ENCODE measurements around the gene CA5A. TPM values are rescaled to one million over a fixed set of nuclear protein-coding genes. Genes with fewer than 3 reads are reported as not detected.
"Not testable (repeated sequence)": the region's sequence is repeated elsewhere in the genome, so short reads cannot be mapped to it uniquely, and the experiment has no call there.

CA5A gene
- total RNA-seq, 1 donor from 2014 or later: not detected

DNA sequence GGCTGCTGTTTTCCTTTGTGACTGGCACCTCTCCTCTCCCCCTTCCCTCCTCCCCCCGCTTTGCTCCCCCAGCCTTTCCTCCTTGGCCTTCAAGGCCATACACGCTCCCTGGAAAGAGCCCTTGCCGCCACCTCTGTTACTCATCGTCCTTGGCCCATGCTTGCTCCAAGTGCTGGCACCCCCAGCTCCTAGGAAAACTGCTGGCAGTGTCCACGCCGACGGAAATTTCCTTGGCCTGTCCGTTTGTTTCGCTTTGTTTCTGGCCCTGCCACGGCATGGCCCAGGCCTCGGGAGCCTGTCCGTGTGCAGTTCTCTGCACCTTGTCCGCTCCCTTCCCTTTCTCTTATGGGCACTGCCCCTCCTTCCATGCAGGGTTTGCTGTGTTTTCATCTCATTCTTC lies 18.0 kb downstream of the CA5A start:
- DNase-seq (ENCODE audit: low read depth): no peak
- H3K4me3 ChIP-seq (ENCODE audit: low read depth, low read length): no peak overlapping the region
- TF ChIP-seq, protein P1, sequence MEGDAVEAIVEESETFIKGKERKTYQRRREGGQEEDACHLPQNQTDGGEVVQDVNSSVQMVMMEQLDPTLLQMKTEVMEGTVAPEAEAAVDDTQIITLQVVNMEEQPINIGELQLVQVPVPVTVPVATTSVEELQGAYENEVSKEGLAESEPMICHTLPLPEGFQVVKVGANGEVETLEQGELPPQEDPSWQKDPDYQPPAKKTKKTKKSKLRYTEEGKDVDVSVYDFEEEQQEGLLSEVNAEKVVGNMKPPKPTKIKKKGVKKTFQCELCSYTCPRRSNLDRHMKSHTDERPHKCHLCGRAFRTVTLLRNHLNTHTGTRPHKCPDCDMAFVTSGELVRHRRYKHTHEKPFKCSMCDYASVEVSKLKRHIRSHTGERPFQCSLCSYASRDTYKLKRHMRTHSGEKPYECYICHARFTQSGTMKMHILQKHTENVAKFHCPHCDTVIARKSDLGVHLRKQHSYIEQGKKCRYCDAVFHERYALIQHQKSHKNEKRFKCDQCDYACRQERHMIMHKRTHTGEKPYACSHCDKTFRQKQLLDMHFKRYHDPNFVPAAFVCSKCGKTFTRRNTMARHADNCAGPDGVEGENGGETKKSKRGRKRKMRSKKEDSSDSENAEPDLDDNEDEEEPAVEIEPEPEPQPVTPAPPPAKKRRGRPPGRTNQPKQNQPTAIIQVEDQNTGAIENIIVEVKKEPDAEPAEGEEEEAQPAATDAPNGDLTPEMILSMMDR (conservative IDR thresholded peaks at IDR 0.05; ENCODE audit: low read depth, low read length): no peak

DNA sequence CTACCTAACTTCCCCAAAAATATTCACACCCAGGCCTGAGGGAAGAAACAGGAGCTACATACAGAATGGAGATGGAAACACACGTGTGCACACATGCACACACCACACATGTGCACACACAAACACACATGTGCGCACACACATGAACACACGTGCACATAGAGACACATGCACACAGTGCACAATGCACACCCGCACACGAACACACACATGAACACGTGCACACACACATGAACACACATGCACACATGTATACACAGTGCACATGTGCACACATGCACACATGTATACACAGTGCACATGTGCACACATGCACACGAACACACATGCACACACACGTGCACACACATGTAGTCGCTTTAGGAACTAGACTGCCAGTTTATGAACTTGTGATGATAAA lies 18.8 kb downstream of the CA5A start:
- TF ChIP-seq, protein P1 (conservative IDR thresholded peaks at IDR 0.05; ENCODE audit: low read depth, low read length): no peak
- H3K4me3 ChIP-seq (ENCODE audit: low read depth, low read length): no peak overlapping the region
- DNase-seq (ENCODE audit: low read depth): no peak

DNA sequence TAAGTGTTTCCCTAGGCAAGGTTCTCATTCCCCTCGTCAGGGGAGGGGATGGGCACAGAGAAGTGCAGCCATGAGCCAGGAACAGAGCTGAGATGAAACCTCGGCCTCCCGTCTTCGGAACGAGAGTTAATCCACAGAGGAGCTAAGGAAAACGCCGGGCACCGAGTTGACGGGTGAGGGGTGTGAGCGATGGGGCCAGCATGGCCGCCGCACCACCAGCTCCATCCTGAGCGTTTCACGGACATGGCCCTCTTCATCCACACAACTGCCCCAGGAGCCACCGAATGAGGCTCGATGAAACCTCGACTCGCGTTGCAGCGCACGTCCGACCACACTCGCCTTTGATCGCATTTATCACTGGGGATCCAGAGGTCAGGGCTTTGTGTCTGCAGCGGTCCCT lies 21.5 kb downstream of the CA5A start:
- TF ChIP-seq, protein P1 (conservative IDR thresholded peaks at IDR 0.05; ENCODE audit: low read depth, low read length): no peak
- no peak for DNase-seq (ENCODE audit: low read depth)
- no peak overlapping the region for H3K4me3 ChIP-seq (ENCODE audit: low read depth, low read length)

DNA sequence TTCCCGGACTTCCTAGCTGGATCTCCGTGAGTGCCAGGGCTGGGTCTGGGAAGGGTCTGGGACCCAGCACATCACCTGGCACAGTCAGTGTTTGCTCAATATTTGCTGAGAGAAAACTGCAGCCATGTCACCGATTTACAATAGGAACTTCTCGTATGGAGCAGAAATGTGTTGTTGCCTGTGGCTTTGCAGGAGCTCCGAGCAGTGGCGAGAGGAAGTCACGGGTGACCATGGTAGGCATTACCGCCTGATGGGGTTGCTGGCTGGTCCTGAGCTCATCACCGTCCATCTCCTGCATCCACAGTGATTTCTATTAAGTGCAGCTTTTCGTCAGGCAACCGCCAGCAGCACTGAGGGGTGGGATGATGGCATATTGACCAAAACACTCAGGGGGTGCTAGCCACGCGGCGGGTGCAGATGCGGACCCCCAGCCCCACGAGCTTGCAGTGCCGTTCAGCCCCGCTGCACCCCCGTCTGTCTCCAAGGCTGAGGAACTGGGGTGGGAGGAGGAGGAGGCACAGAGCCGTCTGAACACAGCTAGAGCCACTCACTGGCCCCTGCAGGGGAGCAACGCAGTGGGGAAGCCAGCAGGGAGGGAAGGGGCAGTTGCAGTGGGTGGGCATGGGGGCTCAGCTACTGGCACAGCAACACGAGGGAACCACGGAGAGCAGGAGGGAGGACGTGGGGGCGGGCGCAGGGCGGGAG lies 22.2 kb downstream of the CA5A start:
- not testable (repeated sequence) for H3K4me3 ChIP-seq (ENCODE audit: low read depth, low read length); DNase-seq (ENCODE audit: low read depth)

DNA sequence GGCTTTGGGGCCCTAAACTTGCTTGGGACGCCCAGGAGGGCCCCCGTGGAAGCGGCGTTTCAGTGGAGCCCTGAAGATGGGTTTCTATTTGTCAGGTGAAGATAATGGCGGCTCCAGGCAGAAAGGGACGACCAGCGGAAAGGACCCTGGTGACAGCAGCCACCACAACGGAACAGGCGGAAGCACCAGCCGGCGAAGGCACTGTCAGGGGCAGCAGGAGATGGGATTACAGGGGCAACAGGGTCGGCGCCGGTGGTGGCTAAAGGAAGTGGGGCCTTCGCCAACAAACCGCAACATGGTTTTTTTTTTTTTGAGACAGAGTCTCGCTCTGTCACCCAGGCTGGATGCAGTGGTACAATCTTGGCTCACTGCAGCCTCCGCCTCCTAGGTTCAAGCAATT lies 23.6 kb downstream of the CA5A start:
- not testable (repeated sequence) for H3K4me3 ChIP-seq (ENCODE audit: low read depth, low read length); DNase-seq (ENCODE audit: low read depth)

DNA sequence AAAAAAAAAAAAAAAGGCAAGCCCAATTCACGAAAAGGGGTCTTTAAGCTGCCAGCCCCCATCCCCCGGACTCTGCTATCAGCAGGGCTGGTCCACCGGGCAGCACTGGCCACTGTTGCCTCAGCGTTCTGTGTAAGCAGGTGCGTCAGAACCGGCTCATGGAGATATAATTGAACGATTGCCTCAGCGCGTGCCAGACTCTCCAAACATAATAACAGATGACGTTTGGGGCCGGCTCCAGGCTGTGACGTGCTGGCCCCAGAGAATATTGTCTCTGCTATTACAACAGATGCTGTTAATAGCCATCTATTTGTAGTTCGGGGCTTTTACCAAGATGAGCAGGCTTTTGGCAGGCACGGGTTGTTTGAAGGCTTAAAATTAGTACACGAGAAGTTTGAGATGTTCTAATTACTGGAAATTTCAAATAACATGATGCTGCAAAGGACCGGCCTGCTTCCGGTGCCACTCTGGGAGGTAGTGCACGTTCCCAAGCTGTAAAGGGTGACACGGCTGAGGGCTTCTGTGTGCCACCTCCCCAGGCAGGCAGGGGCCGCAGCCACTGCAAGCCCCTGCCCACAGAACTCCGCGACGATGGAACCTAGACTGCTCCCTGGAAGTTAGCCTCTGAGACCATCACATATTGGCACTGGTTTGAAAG lies 25.1 kb downstream of the CA5A start:
- DNase-seq (ENCODE audit: low read depth); H3K4me3 ChIP-seq (ENCODE audit: low read depth, low read length): not testable (repeated sequence)

DNA sequence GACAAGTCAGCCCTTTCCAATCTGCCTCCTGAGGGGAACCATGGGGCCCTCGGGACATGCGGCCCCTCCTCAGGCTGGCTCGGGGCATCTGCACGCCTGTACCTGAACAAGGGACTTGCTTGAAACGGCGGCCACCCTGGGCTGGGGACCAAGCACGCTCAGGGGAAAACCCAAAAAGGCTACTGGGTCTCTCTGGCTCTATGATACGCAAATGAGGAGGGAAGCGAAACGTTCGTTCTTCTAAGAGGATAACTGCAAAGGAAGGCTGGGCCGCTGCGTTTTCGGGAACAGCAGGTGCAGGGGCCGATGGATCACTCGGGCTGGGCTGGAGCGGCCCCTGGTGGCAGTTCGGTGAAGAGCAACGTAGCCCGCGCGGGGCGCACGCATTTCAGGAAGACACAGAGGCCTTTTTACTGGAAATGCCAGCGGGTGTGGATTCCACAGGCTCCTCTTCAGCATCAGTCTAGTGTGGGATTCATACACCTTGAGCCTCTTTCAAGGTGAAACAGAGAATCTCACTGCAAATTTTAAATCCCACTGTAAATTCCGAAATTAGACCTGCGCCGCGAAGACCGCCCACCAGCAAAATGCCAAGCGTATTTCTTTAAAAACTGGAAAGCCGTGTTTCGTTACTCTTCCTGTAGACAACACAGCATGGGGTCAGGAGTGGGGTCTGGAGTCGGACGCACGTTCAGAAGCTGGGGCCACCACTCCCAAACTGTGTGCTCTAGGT lies 27.0 kb downstream of the CA5A start:
- not testable (repeated sequence) for DNase-seq (ENCODE audit: low read depth); H3K4me3 ChIP-seq (ENCODE audit: low read depth, low read length)
- TF ChIP-seq, protein P1 (conservative IDR thresholded peaks at IDR 0.05; ENCODE audit: low read depth, low read length): peak; percentile 79

DNA sequence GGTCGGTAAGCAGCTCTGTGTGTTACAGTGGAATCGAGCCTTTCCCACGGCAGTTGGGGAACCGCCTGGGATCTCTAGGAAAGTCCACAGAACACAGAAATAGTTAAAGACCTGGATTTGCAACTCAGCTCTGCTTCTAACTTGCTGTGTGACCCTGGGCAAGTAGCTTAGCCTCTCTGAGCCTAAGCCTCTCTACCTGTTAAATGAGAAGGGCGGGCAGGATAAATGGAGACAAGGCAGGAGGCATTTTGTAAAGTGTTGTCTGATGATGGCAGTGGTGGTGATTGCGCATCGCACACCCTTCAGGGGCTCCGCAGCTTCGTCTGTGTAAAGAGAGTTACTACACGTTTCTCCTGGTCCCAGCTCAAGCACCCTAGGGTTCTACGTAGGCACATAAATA lies 28.2 kb downstream of the CA5A start:
- DNase-seq (ENCODE audit: low read depth); H3K4me3 ChIP-seq (ENCODE audit: low read depth, low read length): not testable (repeated sequence)

DNA sequence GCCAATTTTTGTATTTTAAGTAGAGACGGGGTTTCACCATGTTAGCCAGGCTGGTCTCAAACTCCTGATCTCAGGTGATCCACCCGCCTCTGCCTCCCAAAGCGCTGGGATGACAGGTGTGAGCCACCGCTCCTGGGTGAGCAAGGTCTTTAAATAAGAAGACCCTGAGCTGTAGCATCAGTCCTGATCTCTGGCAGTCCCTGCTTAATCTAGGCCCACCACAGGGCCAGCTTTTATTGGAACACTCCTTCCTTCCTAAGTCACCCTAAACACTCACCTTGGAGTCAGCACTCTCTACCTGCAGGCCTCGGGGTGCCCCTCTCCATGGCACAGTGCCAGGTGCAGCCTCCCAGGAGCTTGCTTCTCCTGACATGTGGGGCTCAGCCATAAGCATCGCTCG lies 30.8 kb downstream of the CA5A start:
- H3K4me3 ChIP-seq (ENCODE audit: low read depth, low read length); DNase-seq (ENCODE audit: low read depth): not testable (repeated sequence)

DNA sequence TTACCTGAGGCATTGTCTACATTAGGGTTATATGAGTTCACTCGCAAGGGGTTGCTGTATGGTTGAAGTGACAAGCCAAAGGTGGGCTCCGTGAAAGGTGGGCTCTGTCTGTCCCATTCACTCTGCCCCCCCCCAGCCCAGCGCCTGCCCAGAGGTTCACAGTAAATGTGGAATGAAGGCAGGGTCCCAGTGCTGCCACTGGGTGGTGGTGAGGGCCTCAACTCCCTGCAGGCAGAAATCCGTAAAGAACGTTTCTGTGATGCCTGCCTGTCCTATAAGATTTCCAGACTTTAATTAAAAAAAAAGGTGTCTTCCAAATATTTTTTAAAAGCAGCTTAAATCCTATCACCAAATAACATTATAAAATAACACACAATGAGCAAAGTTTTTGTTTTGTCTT lies 31.4 kb downstream of the CA5A start:
- not testable (repeated sequence) for H3K4me3 ChIP-seq (ENCODE audit: low read depth, low read length); DNase-seq (ENCODE audit: low read depth)

DNA sequence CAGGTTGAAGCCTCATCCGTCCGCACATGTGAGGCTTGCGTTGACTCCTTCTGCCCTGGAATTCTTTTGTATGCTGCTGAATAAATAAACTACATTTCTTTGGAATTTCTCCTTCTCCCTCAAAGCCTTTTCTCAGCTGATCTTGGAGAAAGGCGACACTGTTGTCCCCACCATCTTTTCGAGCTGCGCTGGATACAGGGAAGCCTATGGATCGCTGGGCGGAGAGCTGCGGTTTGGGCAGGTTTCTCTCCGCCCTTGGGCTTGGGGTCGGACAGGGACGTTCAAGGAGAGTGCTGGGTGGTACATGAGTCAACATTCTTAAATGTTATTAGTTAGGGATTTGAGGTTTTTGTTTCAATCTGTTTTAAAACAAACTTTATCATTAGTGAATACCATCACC lies 35.8 kb downstream of the CA5A start:
- not testable (repeated sequence) for DNase-seq (ENCODE audit: low read depth); H3K4me3 ChIP-seq (ENCODE audit: low read depth, low read length)
